NCI-H510A (cell line): ENCODE results near the gene GEMIN5.

Experiments used
- DNase-seq: peaks from one replicate; lab custom pipeline; 2025; lab: John Stamatoyannopoulos, UW

GEMIN5 gene

GRCh38 chr5:154850255-154851062 is 87.6 kb downstream of the GEMIN5 start, which contains the start of gene FAXDC2:
TSS of gene FAXDC2 (minus strand) at chr5:154850603. CDS start at chr5:154838178, 12,425 bp downstream.
- no peak for DNase-seq

DNA sequence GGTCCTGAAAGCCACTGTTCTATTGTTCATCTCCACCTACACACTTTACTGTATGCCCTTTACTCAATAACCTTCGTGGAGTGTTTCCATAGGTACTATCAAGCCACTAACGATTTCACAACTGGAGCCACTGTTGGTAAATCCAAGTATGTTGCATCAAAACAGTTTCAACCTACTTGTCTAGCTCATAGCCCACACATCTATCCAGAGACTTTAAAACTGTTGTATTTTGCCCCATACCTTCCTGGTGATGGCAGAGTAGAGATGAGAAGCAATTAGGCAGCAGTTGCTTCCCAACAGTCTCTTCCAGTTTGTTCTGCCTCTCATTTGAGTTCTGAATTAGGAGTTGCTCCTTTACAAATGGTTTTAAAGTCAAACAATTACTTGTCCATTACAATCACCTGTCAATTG is 88.2 kb downstream of the GEMIN5 start:
- DNase-seq: no peak

- no peak for DNase-seq
Measured at GRCh38 chr5:154849264-154849785, 88.7 kb downstream of the GEMIN5 start.

DNA sequence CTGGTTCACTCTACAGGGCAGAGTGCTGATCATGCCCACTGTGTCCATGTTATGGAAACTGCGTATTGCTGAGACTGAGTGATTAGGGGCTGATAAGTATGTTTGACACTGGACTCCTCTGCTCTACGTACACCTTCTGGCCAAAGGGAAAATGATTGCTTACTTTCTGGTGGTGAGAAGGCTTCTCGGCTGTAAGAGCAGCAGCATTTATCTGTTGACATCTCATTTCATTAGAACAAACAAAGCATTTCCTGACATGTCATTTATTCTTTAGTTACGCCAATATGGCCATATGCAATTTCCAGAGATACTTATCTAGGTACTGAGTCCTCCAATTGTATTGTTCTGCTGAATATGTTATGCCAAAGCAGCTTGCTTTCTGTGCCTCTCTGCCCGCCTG is 93.2 kb downstream of the GEMIN5 start:
- DNase-seq: no peak

GRCh38 chr5:154842689-154843530 is 95.1 kb downstream of the GEMIN5 start:
- no peak for DNase-seq

GRCh38 chr5:154841273-154841661 is 96.7 kb downstream of the GEMIN5 start:
- no peak for DNase-seq

GRCh38 chr5:154840435-154841272 is 97.4 kb downstream of the GEMIN5 start:
- DNase-seq: no peak
